Stimulated activated CD4-positive, alpha-beta T cell treated with anti-CD3 and anti-CD28 coated beads, Interleukin-1b, Interleukin-23, amount 100 ng/mL, for 24 hours (primary cell): ENCODE data around the gene ZBTB20.

ENCODE experiments used
- DNase-seq, 4 experiments: peaks; one replicate each; pipeline ENCODE4 v3.0.0-alpha.2; 2020; ENCODE audit warnings: low read depth in 4 of 4, low spot score in 1 of 4

Gene ZBTB20

GRCh38 chr3:114551770-114552526, 595.1 kb downstream of the ZBTB20 start:
- no peak for DNase-seq

- no peak for DNase-seq
These were observed 596.9 kb downstream of the ZBTB20 start for GRCh38 chr3:114550165-114550564.

GRCh38 chr3:114545193-114545592, 601.9 kb downstream of the ZBTB20 start:
- no peak for DNase-seq

- no peak for DNase-seq
These were observed 604.7 kb downstream of the ZBTB20 start for GRCh38 chr3:114542359-114542758.

- DNase-seq: no peak
These were observed 607.6 kb downstream of the ZBTB20 start for GRCh38 chr3:114539525-114539924.

GRCh38 chr3:114538211-114538610, 608.9 kb downstream of the ZBTB20 start:
- no peak for DNase-seq

- DNase-seq: no peak
These were observed 618.6 kb downstream of the ZBTB20 start for GRCh38 chr3:114528517-114528916.

- no peak for DNase-seq
These were observed 619.9 kb downstream of the ZBTB20 start for GRCh38 chr3:114527036-114527644.

GRCh38 chr3:114525278-114525677, 621.8 kb downstream of the ZBTB20 start:
- no peak for DNase-seq

GRCh38 chr3:114519415-114519814, 627.7 kb downstream of the ZBTB20 start:
- DNase-seq: no peak

GRCh38 chr3:114518206-114518808, 628.8 kb downstream of the ZBTB20 start:
- DNase-seq: no peak

GRCh38 chr3:114510201-114510600, 636.9 kb downstream of the ZBTB20 start:
- DNase-seq: no peak

GRCh38 chr3:114509756-114510155, 637.3 kb downstream of the ZBTB20 start:
- DNase-seq: no peak

- no peak for DNase-seq
These were observed 638.1 kb downstream of the ZBTB20 start for GRCh38 chr3:114508976-114509375.

- no peak for DNase-seq
These were observed 638.9 kb downstream of the ZBTB20 start for GRCh38 chr3:114508208-114508607.

- DNase-seq: no peak
These were observed 640.3 kb downstream of the ZBTB20 start for GRCh38 chr3:114506591-114507300.

GRCh38 chr3:114504941-114505628, 642.0 kb downstream of the ZBTB20 start:
- no peak for DNase-seq

GRCh38 chr3:114502204-114502603, 644.9 kb downstream of the ZBTB20 start:
- no peak for DNase-seq

GRCh38 chr3:114499976-114500375, 647.1 kb downstream of the ZBTB20 start:
- DNase-seq: no peak

- no peak for DNase-seq
These were observed 648.3 kb downstream of the ZBTB20 start for GRCh38 chr3:114498539-114499370.
